Suprapubic skin (tissue), 4 donors: ENCODE measurements around the gene SLC25A22. TPM values are rescaled to one million over a fixed set of nuclear protein-coding genes. Genes with fewer than 3 reads are reported as not detected.

Experiments used
- DNase-seq, 2 donors: peaks; one replicate each; pipeline ENCODE4 v3.0.0-alpha.2; 2019; ENCODE audit warnings: low spot score in 2 of 2
- H3K27ac ChIP-seq: fragments of 200-600 bp; sonication (generic); one replicate; pipeline ENCODE4 v1.5.1; 2019
- H3K27me3 ChIP-seq: fragments of 200-600 bp; sonication (generic); one replicate; pipeline ENCODE4 v1.5.1; 2019
- H3K36me3 ChIP-seq: fragments of 200-600 bp; sonication (generic); one replicate; pipeline ENCODE4 v1.5.1; 2019
- H3K4me1 ChIP-seq: fragments of 200-600 bp; sonication (generic); one replicate; pipeline ENCODE4 v1.5.1; 2019
- H3K4me3 ChIP-seq: fragments of 200-600 bp; sonication (generic); one replicate; pipeline ENCODE4 v1.5.1; 2019; ENCODE audit warnings: mild to moderate bottlenecking
- H3K9me3 ChIP-seq: fragments of 200-600 bp; sonication (generic); one replicate; pipeline ENCODE4 v1.5.1; 2019
- EP300 ChIP-seq: sonication (generic); formaldehyde crosslinking; IDR thresholded peaks from one replicate; pipeline ENCODE4 v1.6.1; 2017; ENCODE audit warnings: antibody characterized with exemption
- POLR2A ChIP-seq, 2 donors: fragments of 450-650 bp; IDR thresholded peaks; one replicate each; pipeline ENCODE4 v1.6.1; 2017; ENCODE audit warnings: antibody characterized with exemption in 2 of 2, mild to moderate bottlenecking in 2 of 2, moderate library complexity in 2 of 2
- POLR2AphosphoS5 ChIP-seq, 3 donors: sonication (generic); formaldehyde crosslinking; IDR thresholded peaks; one replicate each; pipeline ENCODE4 v1.6.1; 2017; ENCODE audit warnings: antibody characterized with exemption in 3 of 3
- WGBS: methylation state at CpG from one replicate; pipeline ENCODE4 v1.1.5; 2018; 5-methylcytosine and 5-hydroxymethylcytosine counted together
- total RNA-seq, 4 donors: library from RNA; depleted of rRNA; stranded (reverse); fragments of >200 nt; gene quantifications; one replicate each; pipeline ENCODE4 v1.1.0, GENCODE V29; 2016
- TF ChIP-seq, protein P1 (sequence below), 2 donors: fragments of 200-600 bp in 1 of 2; fragments of 450-650 bp in 1 of 2; sonication (generic) in 1 of 2; IDR thresholded peaks; one replicate each; pipeline ENCODE4 v1.5.1; 2016 to 2019; ENCODE audit warnings: antibody characterized with exemption in 2 of 2, mild to moderate bottlenecking in 1 of 2, moderate library complexity in 1 of 2

The SLC25A22 gene
- total RNA-seq, 4 donors from 2014 or later: 11.2 to 14.7 (median 13.7) TPM

GRCh38 chr11:788009-788640 lies 10.0 kb downstream of the SLC25A22 start:
- no peak for DNase-seq
- no peak for TF ChIP-seq POLR2AphosphoS5 (IDR thresholded peaks at IDR 0.05)
- no peak overlapping the region for H3K4me3 ChIP-seq
- peaks cover 11% of the 10 kb centered on the region for H3K4me1 ChIP-seq
- H3K36me3 ChIP-seq: peaks cover 15% of the 10 kb centered on the region
- 66% methylated on average over 20 of the region's 28 CpGs for WGBS
- H3K27me3 ChIP-seq: peaks cover 13% of the 10 kb centered on the region
- H3K27ac ChIP-seq: no peak overlapping the region
- H3K9me3 ChIP-seq: no peaks in the 10 kb centered on the region

- DNase-seq: no peak
- H3K27ac ChIP-seq: no peak overlapping the region
- peaks cover 18% of the 10 kb centered on the region for H3K4me1 ChIP-seq
- H3K36me3 ChIP-seq: peaks cover 9% of the 10 kb centered on the region
- TF ChIP-seq POLR2AphosphoS5 (IDR thresholded peaks at IDR 0.05) (no peak), EP300 (no peak), POLR2A (IDR thresholded peaks at IDR 0.05) (no peak)
- TF ChIP-seq, protein P1, sequence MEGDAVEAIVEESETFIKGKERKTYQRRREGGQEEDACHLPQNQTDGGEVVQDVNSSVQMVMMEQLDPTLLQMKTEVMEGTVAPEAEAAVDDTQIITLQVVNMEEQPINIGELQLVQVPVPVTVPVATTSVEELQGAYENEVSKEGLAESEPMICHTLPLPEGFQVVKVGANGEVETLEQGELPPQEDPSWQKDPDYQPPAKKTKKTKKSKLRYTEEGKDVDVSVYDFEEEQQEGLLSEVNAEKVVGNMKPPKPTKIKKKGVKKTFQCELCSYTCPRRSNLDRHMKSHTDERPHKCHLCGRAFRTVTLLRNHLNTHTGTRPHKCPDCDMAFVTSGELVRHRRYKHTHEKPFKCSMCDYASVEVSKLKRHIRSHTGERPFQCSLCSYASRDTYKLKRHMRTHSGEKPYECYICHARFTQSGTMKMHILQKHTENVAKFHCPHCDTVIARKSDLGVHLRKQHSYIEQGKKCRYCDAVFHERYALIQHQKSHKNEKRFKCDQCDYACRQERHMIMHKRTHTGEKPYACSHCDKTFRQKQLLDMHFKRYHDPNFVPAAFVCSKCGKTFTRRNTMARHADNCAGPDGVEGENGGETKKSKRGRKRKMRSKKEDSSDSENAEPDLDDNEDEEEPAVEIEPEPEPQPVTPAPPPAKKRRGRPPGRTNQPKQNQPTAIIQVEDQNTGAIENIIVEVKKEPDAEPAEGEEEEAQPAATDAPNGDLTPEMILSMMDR (IDR thresholded peaks at IDR 0.05): no peak
- no peak overlapping the region for H3K4me3 ChIP-seq
- peaks cover 13% of the 10 kb centered on the region for H3K27me3 ChIP-seq
- 83% methylated on average over 10 of the region's 24 CpGs for WGBS
- H3K9me3 ChIP-seq: no peaks in the 10 kb centered on the region
Observed at GRCh38 chr11:787084-787675, 10.9 kb downstream of the SLC25A22 start.

- no peak overlapping the region for H3K27ac ChIP-seq
- 85% methylated on average over 13 of the region's 24 CpGs for whole genome bisulfite sequencing
- H3K36me3 ChIP-seq: peaks cover 1% of the 10 kb centered on the region
- no peaks in the 10 kb centered on the region for H3K9me3 ChIP-seq
- H3K27me3 ChIP-seq: peaks cover 13% of the 10 kb centered on the region
- H3K4me3 ChIP-seq: no peak overlapping the region
- peaks cover 18% of the 10 kb centered on the region for H3K4me1 ChIP-seq
- DNase-seq: no peak
- TF ChIP-seq EP300 (no peak), POLR2A (IDR thresholded peaks at IDR 0.05) (no peak), POLR2AphosphoS5 (IDR thresholded peaks at IDR 0.05) (no peak)
- TF ChIP-seq, protein P1 (IDR thresholded peaks at IDR 0.05): no peak
Observed at GRCh38 chr11:786235-787083, 11.6 kb downstream of the SLC25A22 start.

DNA sequence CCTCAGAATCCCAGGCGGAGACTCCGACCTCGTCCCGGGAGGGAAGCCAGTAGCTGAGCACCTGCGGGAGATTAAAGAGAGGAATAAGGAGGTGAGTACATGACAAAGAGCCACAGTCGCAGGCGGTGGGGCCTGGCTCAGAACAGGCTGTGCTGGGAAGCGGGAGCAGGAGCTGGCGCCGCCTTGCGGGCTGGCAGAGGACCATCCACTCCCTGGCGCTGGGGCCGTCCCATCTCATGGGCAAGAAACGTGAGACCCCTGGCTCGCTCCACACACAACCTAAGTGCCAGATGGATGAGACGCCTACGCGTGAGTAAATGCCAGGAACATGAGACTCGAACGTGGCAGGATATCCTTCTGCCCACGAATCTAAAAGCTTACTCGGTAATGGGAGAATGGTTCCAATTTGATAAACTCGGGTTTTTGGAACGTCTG lies 14.5 kb downstream of the SLC25A22 start:
- no peak overlapping the region for H3K4me3 ChIP-seq
- 36% methylated on average over 19 of the region's 24 CpGs for WGBS
- DNase-seq: peak in 1 of 2 donors; percentile 91

GRCh38 chr11:782264-783174 lies 15.6 kb downstream of the SLC25A22 start:
- Histone ChIP-seq H3K36me3 (no peaks in the 10 kb centered on the region), H3K4me3 (no peak overlapping the region), H3K27ac (no peak overlapping the region), H3K4me1 (peaks cover 30% of the 10 kb centered on the region), H3K27me3 (no peaks in the 10 kb centered on the region), H3K9me3 (no peaks in the 10 kb centered on the region)
- TF ChIP-seq POLR2AphosphoS5 (IDR thresholded peaks at IDR 0.05) (no peak), POLR2A (IDR thresholded peaks at IDR 0.05) (no peak), EP300 (no peak)
- TF ChIP-seq, protein P1 (IDR thresholded peaks at IDR 0.05): no peak
- 72% methylated on average over 13 of the region's 36 CpGs for WGBS
- no peak for DNase-seq

More for the DNA sequence above, 14.5 kb downstream of the SLC25A22 start:
- H3K27me3 ChIP-seq: peaks cover 3% of the 10 kb centered on the region
- peaks cover 22% of the 10 kb centered on the region for H3K4me1 ChIP-seq
- TF ChIP-seq POLR2A (IDR thresholded peaks at IDR 0.05): no peak
- TF ChIP-seq, protein P1 (IDR thresholded peaks at IDR 0.05): peak; percentile 70
- H3K36me3 ChIP-seq: no peaks in the 10 kb centered on the region
- H3K27ac ChIP-seq: no peak overlapping the region
- H3K9me3 ChIP-seq: no peaks in the 10 kb centered on the region
